HG03442 (cell line): ENCODE measurements around the gene TICAM2.
"Not testable (repeated sequence)": the region's sequence is repeated elsewhere in the genome, so short reads cannot be mapped to it uniquely, and the experiment has no call there.

Source experiments
- ATAC-seq: cut with Tn5 transposase; IDR thresholded peaks from one replicate; pipeline ENCODE4 v1.9.1; 2021; ENCODE audit warnings: mild to moderate bottlenecking, moderate library complexity; ENCODE audit not compliant: unreplicated experiment

TICAM2 gene

GRCh38 chr5:115601701-115602590 lies at the start of gene TICAM2:
TICAM2 (minus strand) TSS chr5:115602479; CDS start chr5:115581256, 21,223 bp downstream.
- peak; percentile 70 for ATAC-seq

GRCh38 chr5:115649541-115649940 lies 47.3 kb upstream of the TICAM2 start:
- no peak for ATAC-seq

- no peak for ATAC-seq
These were observed 45.8 kb upstream of the TICAM2 start for GRCh38 chr5:115648056-115648455.

- ATAC-seq: not testable (repeated sequence)
These were observed 43.1 kb upstream of the TICAM2 start for GRCh38 chr5:115645386-115645785.

- ATAC-seq: no peak
These were observed 41.8 kb upstream of the TICAM2 start for GRCh38 chr5:115644046-115644445.

- no peak for ATAC-seq
These were observed 39.7 kb upstream of the TICAM2 start for GRCh38 chr5:115641948-115642347.

GRCh38 chr5:115640274-115640673 lies 38.0 kb upstream of the TICAM2 start:
- ATAC-seq: no peak

- no peak for ATAC-seq
These were observed 37.1 kb upstream of the TICAM2 start for GRCh38 chr5:115639377-115639776.

- no peak for ATAC-seq
These were observed 35.2 kb upstream of the TICAM2 start for GRCh38 chr5:115637507-115637906.

GRCh38 chr5:115636008-115636407 lies 33.7 kb upstream of the TICAM2 start:
- ATAC-seq: no peak

GRCh38 chr5:115634343-115635132 lies 32.3 kb upstream of the TICAM2 start:
- peak; percentile 51 for ATAC-seq

- no peak for ATAC-seq
These were observed 27.6 kb upstream of the TICAM2 start for GRCh38 chr5:115629903-115630302.

- no peak for ATAC-seq
These were observed 25.1 kb upstream of the TICAM2 start for GRCh38 chr5:115627295-115627865.

GRCh38 chr5:115626445-115626823 lies 24.2 kb upstream of the TICAM2 start:
- peak; percentile 23 for ATAC-seq

GRCh38 chr5:115625579-115626444 lies 23.5 kb upstream of the TICAM2 start, which contains the start of gene TMED7:
TMED7 (minus strand) TSS chr5:115626036; CDS start chr5:115625792, 244 bp downstream.
- ATAC-seq: peak; percentile 88

GRCh38 chr5:115624994-115625393 lies 22.7 kb upstream of the TICAM2 start:
- no peak for ATAC-seq

- no peak for ATAC-seq
These were observed 21.4 kb upstream of the TICAM2 start for GRCh38 chr5:115623658-115624057.

GRCh38 chr5:115621365-115621900 lies 19.2 kb upstream of the TICAM2 start:
- ATAC-seq: no peak

- no peak for ATAC-seq
These were observed 14.6 kb upstream of the TICAM2 start for GRCh38 chr5:115616892-115617291.

- ATAC-seq: no peak
These were observed 14.2 kb upstream of the TICAM2 start for GRCh38 chr5:115616472-115616871.
